ENCODE data around the gene CD82. TPM values are rescaled to one million over a fixed set of nuclear protein-coding genes. Genes with fewer than 3 reads are reported as not detected.

CD82 gene
- total RNA-seq, 1 experiment from 2014 or later = 26.1 TPM

DNA sequence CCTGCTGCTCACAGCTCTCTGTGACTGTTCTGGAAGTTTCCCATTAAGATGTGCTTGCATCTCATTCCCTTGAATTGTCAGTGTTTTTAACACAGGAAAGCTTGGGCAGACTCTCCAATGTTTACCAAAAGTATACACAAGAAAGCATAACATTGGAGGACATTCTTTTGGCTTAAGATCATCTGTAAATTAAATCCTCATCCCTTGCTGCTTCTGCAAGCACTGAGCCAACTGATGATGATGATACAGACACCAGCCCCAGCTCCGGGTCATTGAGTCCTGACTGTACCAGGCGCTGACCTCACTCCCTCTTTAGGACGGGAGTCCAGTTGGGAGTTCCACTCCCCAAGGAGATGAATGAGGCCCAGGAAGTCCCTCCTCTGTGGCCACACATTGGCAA, 23.8 kb downstream of the CD82 start:
- no TSS peak for BruUV-seq (replicated peaks)
- in situ Hi-C loops (cut with HindIII; ENCODE audit: low pct_unique_long_range_greater_than_20kb, low sequenced_read_pairs) = no loop called here
- TF ChIP-seq, protein P1, sequence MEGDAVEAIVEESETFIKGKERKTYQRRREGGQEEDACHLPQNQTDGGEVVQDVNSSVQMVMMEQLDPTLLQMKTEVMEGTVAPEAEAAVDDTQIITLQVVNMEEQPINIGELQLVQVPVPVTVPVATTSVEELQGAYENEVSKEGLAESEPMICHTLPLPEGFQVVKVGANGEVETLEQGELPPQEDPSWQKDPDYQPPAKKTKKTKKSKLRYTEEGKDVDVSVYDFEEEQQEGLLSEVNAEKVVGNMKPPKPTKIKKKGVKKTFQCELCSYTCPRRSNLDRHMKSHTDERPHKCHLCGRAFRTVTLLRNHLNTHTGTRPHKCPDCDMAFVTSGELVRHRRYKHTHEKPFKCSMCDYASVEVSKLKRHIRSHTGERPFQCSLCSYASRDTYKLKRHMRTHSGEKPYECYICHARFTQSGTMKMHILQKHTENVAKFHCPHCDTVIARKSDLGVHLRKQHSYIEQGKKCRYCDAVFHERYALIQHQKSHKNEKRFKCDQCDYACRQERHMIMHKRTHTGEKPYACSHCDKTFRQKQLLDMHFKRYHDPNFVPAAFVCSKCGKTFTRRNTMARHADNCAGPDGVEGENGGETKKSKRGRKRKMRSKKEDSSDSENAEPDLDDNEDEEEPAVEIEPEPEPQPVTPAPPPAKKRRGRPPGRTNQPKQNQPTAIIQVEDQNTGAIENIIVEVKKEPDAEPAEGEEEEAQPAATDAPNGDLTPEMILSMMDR (IDR thresholded peaks at IDR 0.05) = no peak
- TF ChIP-seq, protein P2, sequence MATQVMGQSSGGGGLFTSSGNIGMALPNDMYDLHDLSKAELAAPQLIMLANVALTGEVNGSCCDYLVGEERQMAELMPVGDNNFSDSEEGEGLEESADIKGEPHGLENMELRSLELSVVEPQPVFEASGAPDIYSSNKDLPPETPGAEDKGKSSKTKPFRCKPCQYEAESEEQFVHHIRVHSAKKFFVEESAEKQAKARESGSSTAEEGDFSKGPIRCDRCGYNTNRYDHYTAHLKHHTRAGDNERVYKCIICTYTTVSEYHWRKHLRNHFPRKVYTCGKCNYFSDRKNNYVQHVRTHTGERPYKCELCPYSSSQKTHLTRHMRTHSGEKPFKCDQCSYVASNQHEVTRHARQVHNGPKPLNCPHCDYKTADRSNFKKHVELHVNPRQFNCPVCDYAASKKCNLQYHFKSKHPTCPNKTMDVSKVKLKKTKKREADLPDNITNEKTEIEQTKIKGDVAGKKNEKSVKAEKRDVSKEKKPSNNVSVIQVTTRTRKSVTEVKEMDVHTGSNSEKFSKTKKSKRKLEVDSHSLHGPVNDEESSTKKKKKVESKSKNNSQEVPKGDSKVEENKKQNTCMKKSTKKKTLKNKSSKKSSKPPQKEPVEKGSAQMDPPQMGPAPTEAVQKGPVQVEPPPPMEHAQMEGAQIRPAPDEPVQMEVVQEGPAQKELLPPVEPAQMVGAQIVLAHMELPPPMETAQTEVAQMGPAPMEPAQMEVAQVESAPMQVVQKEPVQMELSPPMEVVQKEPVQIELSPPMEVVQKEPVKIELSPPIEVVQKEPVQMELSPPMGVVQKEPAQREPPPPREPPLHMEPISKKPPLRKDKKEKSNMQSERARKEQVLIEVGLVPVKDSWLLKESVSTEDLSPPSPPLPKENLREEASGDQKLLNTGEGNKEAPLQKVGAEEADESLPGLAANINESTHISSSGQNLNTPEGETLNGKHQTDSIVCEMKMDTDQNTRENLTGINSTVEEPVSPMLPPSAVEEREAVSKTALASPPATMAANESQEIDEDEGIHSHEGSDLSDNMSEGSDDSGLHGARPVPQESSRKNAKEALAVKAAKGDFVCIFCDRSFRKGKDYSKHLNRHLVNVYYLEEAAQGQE (IDR thresholded peaks at IDR 0.05; ENCODE audit: insufficient read depth in 1 of 2, low read depth in 2 of 2, low read length in 1 of 2) = no peak
- no peak for TF ChIP-seq TCF7L2 (IDR thresholded peaks at IDR 0.05; ENCODE audit: low read depth, low read length)
- TF ChIP-seq SIN3A (IDR thresholded peaks at IDR 0.05; ENCODE audit: borderline replicate concordance, insufficient read depth, low read depth, low read length) = no peak
- TF ChIP-seq POLR2AphosphoS5 (IDR thresholded peaks at IDR 0.05; ENCODE audit: low read depth, low read length) = no peak

DNA sequence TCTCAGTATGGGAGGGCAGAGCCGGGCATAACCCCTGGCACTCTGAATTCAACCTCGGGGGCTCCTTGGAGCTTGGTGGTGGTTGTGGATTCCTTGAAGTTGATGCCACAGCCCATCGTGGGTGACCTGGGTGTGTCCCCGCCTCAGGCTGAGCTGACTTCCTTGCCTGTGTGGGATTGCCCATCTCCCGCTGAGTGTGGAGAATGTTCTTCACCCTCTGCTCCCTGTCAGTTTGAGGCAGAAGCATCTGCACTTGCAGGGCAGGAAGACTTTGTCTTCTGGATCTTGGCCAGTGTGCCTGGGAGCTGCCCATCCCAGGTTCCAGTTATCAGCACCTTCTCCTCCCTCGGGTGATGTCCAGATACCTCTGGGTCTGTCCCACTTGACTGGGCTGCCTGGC, 25.3 kb downstream of the CD82 start:
- no peaks in the 10 kb centered on the region for H3K9me3 ChIP-seq (ENCODE audit: control insufficient read depth, insufficient read depth, low read depth, low read length)
- DNase-seq (ENCODE audit: low read depth, low spot score) (no peak), ATAC-seq (0 out of 2 replicates have a peak, but pooled peaks have one; percentile 12)
- in situ Hi-C loops (cut with HindIII; ENCODE audit: low pct_unique_long_range_greater_than_20kb, low sequenced_read_pairs) = no loop called here
- intact Hi-C loops (cut with micrococcal nuclease; ENCODE audit: unreplicated experiment) = no loop called here
- no TSS peak for BruUV-seq (replicated peaks)
- no peaks in the 10 kb centered on the region for H3K4me1 ChIP-seq (ENCODE audit: control insufficient read depth, insufficient read depth, low read length)
- ChIA-PET POLR2A (no interaction called here), CTCF (no interaction called here)
- no peaks in the 10 kb centered on the region for H3K27me3 ChIP-seq (ENCODE audit: control insufficient read depth, insufficient read depth, low read length)
- no peaks in the 10 kb centered on the region for H3K36me3 ChIP-seq (ENCODE audit: control insufficient read depth, insufficient read depth, low read length)
- H3K27ac ChIP-seq (ENCODE audit: low read length) = no peak overlapping the region
- no peak overlapping the region for H3K4me3 ChIP-seq (ENCODE audit: low read depth in 2 of 2, low read length in 2 of 2)
- TF ChIP-seq POLR2AphosphoS5 (IDR thresholded peaks at IDR 0.05; ENCODE audit: low read depth, low read length) (no peak), SIN3A (IDR thresholded peaks at IDR 0.05; ENCODE audit: borderline replicate concordance, insufficient read depth, low read depth, low read length) (no peak), TCF7L2 (IDR thresholded peaks at IDR 0.05; ENCODE audit: low read depth, low read length) (no peak)
- TF ChIP-seq, protein P2 (IDR thresholded peaks at IDR 0.05; ENCODE audit: insufficient read depth in 1 of 2, low read depth in 2 of 2, low read length in 1 of 2) = no peak
- TF ChIP-seq, protein P1 (IDR thresholded peaks at IDR 0.05) = no peak

More for the DNA sequence above, 23.8 kb downstream of the CD82 start:
- DNase-seq (ENCODE audit: low read depth, low spot score) (no peak), ATAC-seq (no peak)
- Histone ChIP-seq H3K36me3 (ENCODE audit: control insufficient read depth, insufficient read depth, low read length) (no peaks in the 10 kb centered on the region), H3K9me3 (ENCODE audit: control insufficient read depth, insufficient read depth, low read depth, low read length) (no peaks in the 10 kb centered on the region), H3K4me1 (ENCODE audit: control insufficient read depth, insufficient read depth, low read length) (no peaks in the 10 kb centered on the region), H3K4me3 (ENCODE audit: low read depth in 2 of 2, low read length in 2 of 2) (no peak overlapping the region), H3K27me3 (ENCODE audit: control insufficient read depth, insufficient read depth, low read length) (no peaks in the 10 kb centered on the region), H3K27ac (ENCODE audit: low read length) (no peak overlapping the region)
- ChIA-PET CTCF (no interaction called here), POLR2A (no interaction called here)
- intact Hi-C loops (cut with micrococcal nuclease; ENCODE audit: unreplicated experiment) = no loop called here
